ENCODE results near the gene PLD2.

- TF ChIP-seq GATA2 (IDR thresholded peaks at IDR 0.05; ENCODE audit: low read depth, low read length) (no peak), GATA3 (IDR thresholded peaks at IDR 0.05; ENCODE audit: low read depth, low read length) (no peak)
Measured at GRCh38 chr17:4851084-4851483, 44.1 kb downstream of the PLD2 start.

All from SH-SY5Y (cell line).